Thoracic aorta (tissue), 2 donors: ENCODE results near the gene CDK5. TPM values are rescaled to one million over a fixed set of nuclear protein-coding genes. Genes with fewer than 3 reads are reported as not detected.

Source experiments
- ATAC-seq: fragments of 150-250 bp; one replicate; pipeline ENCODE4 v1.8.0; 2017; ENCODE audit warnings: low read depth; ENCODE audit not compliant: insufficient number of reproducible peaks, low FRiP score
- DNase-seq: peaks from one replicate; pipeline ENCODE4 v3.0.0-alpha.2; 2020; ENCODE audit warnings: low spot score
- H3K27ac ChIP-seq, 2 donors: fragments of 200-600 bp; sonication (generic); 1 replicate in 1 of 2; 2 replicates in 1 of 2; pipeline ENCODE4 v1.5.1; 2016; ENCODE audit warnings: mild to moderate bottlenecking in 2 of 2, moderate library complexity in 2 of 2
- H3K27me3 ChIP-seq: fragments of 200-600 bp; sonication (generic); replicated peaks from 2 replicates; pipeline ENCODE4 v1.6.0; 2016; ENCODE audit warnings: mild to moderate bottlenecking; ENCODE audit not compliant: insufficient read depth
- H3K36me3 ChIP-seq: fragments of 200-600 bp; sonication (generic); one replicate; pipeline ENCODE4 v1.5.1; 2016
- H3K4me1 ChIP-seq, 2 donors: fragments of 200-600 bp; sonication (generic); 1 replicate in 1 of 2; 2 replicates in 1 of 2; pipeline versions ENCODE4 v1.5.1 to v1.6.0; 2016; ENCODE audit warnings: low read depth in 2 of 2, mild to moderate bottlenecking in 1 of 2; ENCODE audit not compliant: control insufficient read depth in 1 of 2
- H3K4me3 ChIP-seq: fragments of 200-600 bp; sonication (generic); 2 replicates; pipeline ENCODE4 v1.5.1; 2016; ENCODE audit warnings: mild to moderate bottlenecking
- H3K9me3 ChIP-seq: fragments of 200-600 bp; sonication (generic); 2 replicates; pipeline ENCODE4 v1.5.1; 2016
- total RNA-seq, 2 donors: library from RNA; depleted of rRNA; stranded (reverse); fragments of >200 nt; gene quantifications; one replicate each; pipeline versions ENCODE4 v1.1.0 to v1.2.3, GENCODE V29; 2016
- TF ChIP-seq, protein P1 (sequence below): fragments of 200-600 bp; sonication (generic); IDR thresholded peaks from one replicate; pipeline ENCODE4 v1.5.1; 2019; ENCODE audit warnings: antibody characterized with exemption

The CDK5 gene
- total RNA-seq, 2 donors from 2014 or later: 1.8 to 3.1 TPM

DNA sequence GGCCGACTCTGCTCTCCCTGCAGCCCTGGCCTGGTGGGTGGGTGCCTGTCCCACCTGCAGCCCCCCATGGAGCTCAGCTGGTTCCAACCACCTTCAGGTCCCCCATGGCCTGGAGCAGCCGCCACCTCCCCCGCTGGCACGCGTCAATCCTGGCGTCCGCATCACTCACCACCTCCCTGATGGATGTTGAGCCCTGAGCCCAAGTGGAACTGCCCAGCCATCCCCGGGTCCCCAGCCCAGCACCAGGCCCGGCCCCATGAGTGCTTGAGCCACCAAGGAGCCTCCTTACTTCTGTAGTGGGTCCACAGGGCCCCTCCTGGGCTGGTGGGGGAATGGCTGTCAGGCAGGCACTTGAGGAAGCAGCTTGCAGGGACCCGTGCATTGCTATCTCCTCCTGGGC is 43.2 kb upstream of the CDK5 start:
- Histone ChIP-seq H3K4me3 (no peak overlapping the region), H3K9me3 (no peaks in the 10 kb centered on the region), H3K27ac (no peak overlapping the region), H3K36me3 (no peaks in the 10 kb centered on the region), H3K27me3 (no peaks in the 10 kb centered on the region), H3K4me1 (no peaks in the 10 kb centered on the region)
- DNase-seq (no peak), ATAC-seq (no peak)
- TF ChIP-seq, protein P1, sequence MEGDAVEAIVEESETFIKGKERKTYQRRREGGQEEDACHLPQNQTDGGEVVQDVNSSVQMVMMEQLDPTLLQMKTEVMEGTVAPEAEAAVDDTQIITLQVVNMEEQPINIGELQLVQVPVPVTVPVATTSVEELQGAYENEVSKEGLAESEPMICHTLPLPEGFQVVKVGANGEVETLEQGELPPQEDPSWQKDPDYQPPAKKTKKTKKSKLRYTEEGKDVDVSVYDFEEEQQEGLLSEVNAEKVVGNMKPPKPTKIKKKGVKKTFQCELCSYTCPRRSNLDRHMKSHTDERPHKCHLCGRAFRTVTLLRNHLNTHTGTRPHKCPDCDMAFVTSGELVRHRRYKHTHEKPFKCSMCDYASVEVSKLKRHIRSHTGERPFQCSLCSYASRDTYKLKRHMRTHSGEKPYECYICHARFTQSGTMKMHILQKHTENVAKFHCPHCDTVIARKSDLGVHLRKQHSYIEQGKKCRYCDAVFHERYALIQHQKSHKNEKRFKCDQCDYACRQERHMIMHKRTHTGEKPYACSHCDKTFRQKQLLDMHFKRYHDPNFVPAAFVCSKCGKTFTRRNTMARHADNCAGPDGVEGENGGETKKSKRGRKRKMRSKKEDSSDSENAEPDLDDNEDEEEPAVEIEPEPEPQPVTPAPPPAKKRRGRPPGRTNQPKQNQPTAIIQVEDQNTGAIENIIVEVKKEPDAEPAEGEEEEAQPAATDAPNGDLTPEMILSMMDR: no peak

DNA sequence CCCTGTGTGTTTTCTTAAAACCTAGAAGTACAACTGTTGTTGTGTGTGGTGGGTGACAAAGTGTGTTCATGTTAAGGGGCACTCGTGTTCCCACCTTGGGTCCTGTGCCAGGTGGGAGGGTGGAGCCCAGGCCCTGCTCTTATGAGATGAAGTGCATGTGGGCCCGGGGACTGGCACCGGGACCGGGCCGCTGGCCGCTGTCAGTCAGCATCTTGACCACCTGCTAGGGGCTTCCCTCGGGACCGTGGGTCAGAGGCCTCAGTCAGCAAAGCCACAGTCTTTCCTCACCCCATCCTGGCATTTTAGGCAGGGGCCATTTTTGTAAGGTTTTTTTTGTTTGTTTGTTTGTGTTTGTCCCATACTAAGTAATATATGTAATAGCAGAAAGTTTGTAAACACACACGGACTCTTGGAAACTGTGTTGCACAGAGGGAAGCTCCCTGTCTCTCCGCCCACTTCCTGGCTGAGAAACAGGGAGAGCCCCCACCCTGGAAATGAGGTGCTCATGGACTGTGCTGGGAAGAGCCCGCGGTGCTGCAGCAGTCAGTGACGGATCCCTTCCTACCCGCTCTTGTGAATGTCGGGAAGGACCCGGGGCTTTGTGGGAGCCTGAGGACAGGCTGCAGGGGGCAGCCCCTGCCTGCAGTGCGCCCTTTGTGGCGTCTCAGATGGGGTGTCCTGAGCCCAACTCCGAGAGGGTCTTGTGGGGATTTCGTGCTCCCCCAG is 42.0 kb upstream of the CDK5 start:
- H3K27me3 ChIP-seq: no peaks in the 10 kb centered on the region
- no peak overlapping the region for H3K4me3 ChIP-seq
- H3K27ac ChIP-seq: no peak overlapping the region
- no peaks in the 10 kb centered on the region for H3K9me3 ChIP-seq
- H3K36me3 ChIP-seq: no peaks in the 10 kb centered on the region
- TF ChIP-seq, protein P1: no peak
- H3K4me1 ChIP-seq: no peaks in the 10 kb centered on the region
- no peak for ATAC-seq
- DNase-seq: no peak

DNA sequence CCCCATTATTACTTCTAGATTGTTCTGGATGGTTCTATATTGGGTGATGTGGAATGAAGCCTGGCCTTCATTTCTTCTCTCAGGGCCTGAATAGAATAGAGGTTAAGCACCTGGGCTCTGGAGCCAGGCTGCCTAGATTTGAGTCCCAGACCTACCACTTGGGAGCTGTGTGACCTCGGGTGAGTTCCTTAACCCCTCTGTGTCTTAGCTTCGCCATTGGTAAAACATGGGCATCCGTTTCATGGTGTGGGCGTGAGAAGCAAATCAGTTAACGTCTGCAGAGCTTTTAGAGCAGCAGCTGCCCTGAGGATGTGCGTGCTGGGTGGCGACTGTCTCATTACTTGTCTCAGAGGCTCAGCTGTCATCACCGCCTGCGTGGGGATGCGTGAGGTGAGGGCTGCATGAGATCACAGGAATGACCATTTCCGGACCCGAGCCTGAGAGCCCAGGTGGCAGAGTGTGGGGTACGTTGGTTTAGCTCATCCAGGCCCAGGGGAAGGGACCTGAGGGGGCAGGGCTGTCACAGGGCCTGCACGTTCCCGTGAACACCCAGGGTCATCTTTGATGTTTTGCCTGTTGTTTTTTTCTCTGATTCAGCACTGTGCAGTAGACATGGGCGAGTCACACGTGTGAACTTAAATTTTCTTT is 38.3 kb upstream of the CDK5 start:
- no peak overlapping the region for H3K4me3 ChIP-seq
- no peak overlapping the region for H3K27ac ChIP-seq
- DNase-seq (no peak), ATAC-seq (no peak)
- H3K9me3 ChIP-seq: no peaks in the 10 kb centered on the region
- TF ChIP-seq, protein P1: no peak
- no peaks in the 10 kb centered on the region for H3K36me3 ChIP-seq
- no peaks in the 10 kb centered on the region for H3K27me3 ChIP-seq
- H3K4me1 ChIP-seq: no peaks in the 10 kb centered on the region

DNA sequence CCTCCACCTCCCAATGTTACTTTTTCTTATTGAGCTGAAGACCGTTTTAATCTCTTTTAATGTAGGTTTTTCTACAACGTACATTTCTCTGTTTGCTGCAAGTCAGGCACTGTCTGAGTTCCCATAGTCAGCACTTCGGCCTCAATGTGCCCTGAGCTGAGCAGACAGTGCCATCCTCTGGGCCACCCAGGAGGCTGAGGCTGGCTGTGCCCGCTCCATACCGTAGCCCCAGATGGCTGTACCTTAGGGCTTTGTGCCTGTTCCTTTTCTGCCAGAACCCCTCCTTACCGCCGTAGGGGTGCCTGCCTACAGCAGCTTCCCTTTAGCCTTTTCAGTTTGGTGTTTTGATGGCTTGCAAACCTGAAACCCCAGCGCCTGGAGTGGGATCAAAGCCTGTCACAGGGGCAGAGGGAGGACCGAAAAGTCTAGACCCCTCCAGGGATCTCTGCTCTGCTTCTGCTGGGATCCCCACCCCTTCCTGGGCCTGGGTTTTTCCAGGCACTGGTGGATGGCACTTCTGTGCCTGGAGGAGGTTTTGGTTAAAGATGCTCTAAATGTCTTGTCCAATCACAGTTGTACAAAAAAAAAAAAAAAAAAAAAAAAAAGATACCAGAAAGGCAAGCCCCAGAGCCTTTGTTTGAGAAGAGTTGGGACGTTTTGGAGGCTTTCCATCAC is 37.6 kb upstream of the CDK5 start:
- Histone ChIP-seq H3K4me3 (no peak overlapping the region), H3K27ac (no peak overlapping the region), H3K27me3 (no peaks in the 10 kb centered on the region), H3K9me3 (no peaks in the 10 kb centered on the region), H3K36me3 (no peaks in the 10 kb centered on the region), H3K4me1 (no peaks in the 10 kb centered on the region)
- ATAC-seq: no peak
- DNase-seq: no peak
- TF ChIP-seq, protein P1: no peak

DNA sequence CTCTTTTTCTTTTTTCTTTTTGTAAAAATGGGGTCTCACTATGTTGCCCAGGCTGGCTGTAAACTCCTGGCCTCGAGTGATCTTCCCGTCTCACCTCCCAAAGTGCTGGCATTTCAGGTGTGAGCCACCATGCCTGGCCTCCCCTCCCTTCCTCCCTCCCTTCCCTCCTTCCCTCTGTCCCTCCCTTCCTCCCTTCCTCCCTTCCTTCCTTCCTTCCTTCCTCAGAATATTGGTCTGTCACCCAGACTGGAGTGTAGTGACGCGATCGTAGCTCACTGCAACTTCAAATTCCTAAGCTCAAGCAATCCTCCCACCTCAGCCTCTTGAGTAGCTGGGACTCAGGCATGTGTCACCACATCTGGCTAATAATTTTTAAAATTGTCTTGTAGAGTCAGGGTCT is 37.0 kb upstream of the CDK5 start:
- Histone ChIP-seq H3K36me3 (no peaks in the 10 kb centered on the region), H3K27ac (no peak overlapping the region), H3K9me3 (no peaks in the 10 kb centered on the region), H3K27me3 (no peaks in the 10 kb centered on the region), H3K4me3 (no peak overlapping the region), H3K4me1 (peaks cover 3 to 4% of the 10 kb centered on the region in 2 donors)
- DNase-seq: no peak
- no peak for ATAC-seq
- TF ChIP-seq, protein P1: no peak
